ENCODE measurements around the gene PERCC1. TPM values are rescaled to one million over a fixed set of nuclear protein-coding genes. Genes with fewer than 3 reads are reported as not detected.

The PERCC1 gene
- total and polyA plus RNA-seq, 2 donors (not counting 1 experiment from before 2014, with no cell fraction given), result not detected

DNA sequence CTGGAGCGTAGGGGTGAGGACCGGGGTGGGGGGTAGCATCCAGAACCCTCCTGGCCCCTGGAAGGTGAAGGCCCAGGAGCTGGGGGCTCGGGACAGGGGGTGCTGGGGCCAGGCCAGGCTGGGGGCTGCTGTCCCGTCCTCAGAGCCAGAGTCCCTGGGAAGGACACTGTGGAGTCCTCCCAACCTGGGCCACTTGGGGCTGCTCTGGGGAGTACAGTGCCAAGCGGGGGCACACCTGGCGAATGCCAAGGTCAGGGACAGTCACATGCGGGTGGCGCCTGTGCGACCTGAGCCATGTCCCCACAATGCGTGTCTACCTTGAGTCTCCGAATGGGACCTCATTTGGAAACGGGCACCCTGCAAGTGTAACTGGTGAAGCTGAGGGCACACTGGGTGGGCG, 1.2 kb upstream of the PERCC1 start:
- TF ChIP-seq EZH2 (IDR thresholded peaks at IDR 0.05; ENCODE audit: low read length, missing control alignments), result no peak
- TF ChIP-seq, protein P1, sequence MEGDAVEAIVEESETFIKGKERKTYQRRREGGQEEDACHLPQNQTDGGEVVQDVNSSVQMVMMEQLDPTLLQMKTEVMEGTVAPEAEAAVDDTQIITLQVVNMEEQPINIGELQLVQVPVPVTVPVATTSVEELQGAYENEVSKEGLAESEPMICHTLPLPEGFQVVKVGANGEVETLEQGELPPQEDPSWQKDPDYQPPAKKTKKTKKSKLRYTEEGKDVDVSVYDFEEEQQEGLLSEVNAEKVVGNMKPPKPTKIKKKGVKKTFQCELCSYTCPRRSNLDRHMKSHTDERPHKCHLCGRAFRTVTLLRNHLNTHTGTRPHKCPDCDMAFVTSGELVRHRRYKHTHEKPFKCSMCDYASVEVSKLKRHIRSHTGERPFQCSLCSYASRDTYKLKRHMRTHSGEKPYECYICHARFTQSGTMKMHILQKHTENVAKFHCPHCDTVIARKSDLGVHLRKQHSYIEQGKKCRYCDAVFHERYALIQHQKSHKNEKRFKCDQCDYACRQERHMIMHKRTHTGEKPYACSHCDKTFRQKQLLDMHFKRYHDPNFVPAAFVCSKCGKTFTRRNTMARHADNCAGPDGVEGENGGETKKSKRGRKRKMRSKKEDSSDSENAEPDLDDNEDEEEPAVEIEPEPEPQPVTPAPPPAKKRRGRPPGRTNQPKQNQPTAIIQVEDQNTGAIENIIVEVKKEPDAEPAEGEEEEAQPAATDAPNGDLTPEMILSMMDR (conservative IDR thresholded peaks at IDR 0.05 in 1 of 2, IDR thresholded peaks at IDR 0.05 in 1 of 2; ENCODE audit: low read depth in 1 of 2, low read length in 2 of 2), result no peak

DNA sequence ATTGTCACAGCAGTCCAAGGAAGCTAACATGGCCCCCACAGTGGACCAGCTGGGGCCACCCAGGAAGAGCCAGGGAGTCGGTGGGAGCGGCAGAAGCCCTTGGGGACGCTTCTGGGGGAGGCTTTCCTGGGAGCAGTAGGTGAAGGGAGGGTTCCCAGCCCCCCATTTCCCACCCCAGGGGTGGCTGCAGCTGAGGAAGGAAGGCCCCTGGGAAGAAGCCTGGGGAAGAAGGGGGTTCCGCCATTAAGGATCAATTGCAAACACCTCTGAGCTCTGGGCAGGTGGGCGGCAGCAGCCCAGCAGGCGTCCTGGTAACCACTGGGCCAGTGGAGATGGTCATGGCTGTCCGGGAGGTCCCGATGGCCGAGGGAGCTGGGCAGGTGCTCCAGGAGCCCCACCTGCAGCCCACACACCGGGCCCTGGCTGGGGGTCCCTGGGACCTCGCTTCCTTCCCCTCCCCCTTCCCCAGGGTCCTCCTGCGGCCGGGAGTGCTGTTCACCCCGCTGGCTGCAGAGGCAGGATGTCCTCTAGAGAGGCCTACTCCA, 592 bp upstream of the PERCC1 start:
- H3K27me3 ChIP-seq (ENCODE audit: control insufficient read depth, insufficient read depth, low read length), result no peaks in the 10 kb centered on the region
- H3K4me3 ChIP-seq (replicated peaks in 1 of 4; ENCODE audit: control extremely low read depth in 1 of 4, insufficient read depth in 1 of 4, low read depth in 3 of 4, low read length in 4 of 4), result no peak overlapping the region
- H2AFZ ChIP-seq (ENCODE audit: low read length), result no peak overlapping the region
- TF ChIP-seq EZH2 (IDR thresholded peaks at IDR 0.05; ENCODE audit: low read length, missing control alignments), result no peak
- TF ChIP-seq, protein P1 (conservative IDR thresholded peaks at IDR 0.05 in 1 of 2, IDR thresholded peaks at IDR 0.05 in 1 of 2; ENCODE audit: low read depth in 1 of 2, low read length in 2 of 2), result no peak
- H3K4me2 ChIP-seq (ENCODE audit: extremely low read depth, insufficient read depth, low read length), result no peak overlapping the region
- DNase-seq (ENCODE audit: low read depth in 2 of 2), result no peak
- no peaks in the 10 kb centered on the region for H3K4me1 ChIP-seq (ENCODE audit: control insufficient read depth, extremely low read depth, insufficient read depth, low read length)
- H3K27ac ChIP-seq (ENCODE audit: insufficient read depth, low read length), result no peak overlapping the region
- H3K36me3 ChIP-seq (ENCODE audit: control insufficient read depth, insufficient read depth, low read length), result no peaks in the 10 kb centered on the region
- H3K9me3 ChIP-seq (ENCODE audit: control insufficient read depth, insufficient read depth, low read depth, low read length), result no peaks in the 10 kb centered on the region
- H3K79me2 ChIP-seq (ENCODE audit: control insufficient read depth, insufficient read depth, low read length), result no peaks in the 10 kb centered on the region
- no peak overlapping the region for H3K9ac ChIP-seq (ENCODE audit: insufficient read depth, low read length)
- H4K20me1 ChIP-seq (ENCODE audit: control insufficient read depth, extremely low read depth, insufficient read depth, low read length), result no peaks in the 10 kb centered on the region

More for the DNA sequence above, 1.2 kb upstream of the PERCC1 start:
- Histone ChIP-seq H3K79me2 (ENCODE audit: control insufficient read depth, insufficient read depth, low read length) (no peaks in the 10 kb centered on the region), H3K4me3 (replicated peaks in 1 of 4; ENCODE audit: control extremely low read depth in 1 of 4, insufficient read depth in 1 of 4, low read depth in 3 of 4, low read length in 4 of 4) (no peak overlapping the region), H3K9me3 (ENCODE audit: control insufficient read depth, insufficient read depth, low read depth, low read length) (no peaks in the 10 kb centered on the region), H3K36me3 (ENCODE audit: control insufficient read depth, insufficient read depth, low read length) (no peaks in the 10 kb centered on the region), H2AFZ (ENCODE audit: low read length) (no peak overlapping the region), H3K9ac (ENCODE audit: insufficient read depth, low read length) (no peak overlapping the region), H4K20me1 (ENCODE audit: control insufficient read depth, extremely low read depth, insufficient read depth, low read length) (no peaks in the 10 kb centered on the region), H3K4me1 (ENCODE audit: control insufficient read depth, extremely low read depth, insufficient read depth, low read length) (no peaks in the 10 kb centered on the region), H3K4me2 (ENCODE audit: extremely low read depth, insufficient read depth, low read length) (no peak overlapping the region), H3K27ac (ENCODE audit: insufficient read depth, low read length) (no peak overlapping the region), H3K27me3 (ENCODE audit: control insufficient read depth, insufficient read depth, low read length) (no peaks in the 10 kb centered on the region)
- no peak for DNase-seq (ENCODE audit: low read depth in 2 of 2)

DNA sequence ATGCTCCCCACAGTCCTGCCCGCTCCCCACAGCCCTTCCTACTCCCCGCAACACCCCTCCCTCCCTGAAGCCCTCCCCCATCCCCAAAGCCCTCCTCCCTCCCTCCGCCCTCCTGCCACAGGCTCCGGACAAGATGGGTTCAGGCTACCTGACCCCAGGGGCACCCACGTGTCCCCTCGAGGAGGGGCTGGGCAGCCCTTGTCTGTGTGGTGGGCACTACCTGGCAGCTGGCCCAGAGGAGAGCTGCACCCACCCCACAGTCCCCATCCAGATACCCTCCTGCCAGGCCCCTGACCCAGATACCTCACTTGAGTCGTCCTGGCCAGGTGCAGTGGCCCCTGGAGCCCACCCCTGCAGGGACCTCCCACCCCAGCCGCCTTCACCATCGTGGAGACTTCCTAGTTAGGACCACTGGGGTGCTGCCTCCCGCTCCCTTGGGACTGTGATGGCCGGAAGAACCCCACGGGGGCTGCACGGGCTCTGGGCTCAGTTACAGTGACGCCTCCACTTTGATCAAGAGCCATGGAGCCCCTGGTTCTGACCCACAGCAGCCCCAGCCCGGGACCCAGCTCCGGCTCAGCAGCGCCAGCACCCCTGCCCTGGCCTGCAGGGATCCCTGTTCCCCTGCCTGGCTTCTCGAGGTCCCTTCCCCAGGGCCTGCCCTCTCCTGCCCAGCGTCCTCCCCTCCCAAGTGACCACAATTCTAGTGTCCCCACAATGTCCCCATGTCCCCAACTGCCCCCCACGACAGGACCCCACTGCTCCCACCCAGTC, 806 bp downstream of the PERCC1 start:
- Histone ChIP-seq H3K9me3 (ENCODE audit: control insufficient read depth, insufficient read depth, low read depth, low read length) (no peaks in the 10 kb centered on the region), H2AFZ (ENCODE audit: low read length) (no peak overlapping the region), H3K27me3 (ENCODE audit: control insufficient read depth, insufficient read depth, low read length) (no peaks in the 10 kb centered on the region), H3K36me3 (ENCODE audit: control insufficient read depth, insufficient read depth, low read length) (no peaks in the 10 kb centered on the region), H3K4me1 (ENCODE audit: control insufficient read depth, extremely low read depth, insufficient read depth, low read length) (no peaks in the 10 kb centered on the region), H3K4me2 (ENCODE audit: extremely low read depth, insufficient read depth, low read length) (no peak overlapping the region), H3K9ac (ENCODE audit: insufficient read depth, low read length) (no peak overlapping the region), H4K20me1 (ENCODE audit: control insufficient read depth, extremely low read depth, insufficient read depth, low read length) (no peaks in the 10 kb centered on the region), H3K27ac (ENCODE audit: insufficient read depth, low read length) (no peak overlapping the region), H3K4me3 (replicated peaks in 1 of 4; ENCODE audit: control extremely low read depth in 1 of 4, insufficient read depth in 1 of 4, low read depth in 3 of 4, low read length in 4 of 4) (no peak overlapping the region), H3K79me2 (ENCODE audit: control insufficient read depth, insufficient read depth, low read length) (no peaks in the 10 kb centered on the region)
- TF ChIP-seq, protein P1 (conservative IDR thresholded peaks at IDR 0.05 in 1 of 2, IDR thresholded peaks at IDR 0.05 in 1 of 2; ENCODE audit: low read depth in 1 of 2, low read length in 2 of 2), result no peak
- no peak for TF ChIP-seq EZH2 (IDR thresholded peaks at IDR 0.05; ENCODE audit: low read length, missing control alignments)
- DNase-seq (ENCODE audit: low read depth in 2 of 2), result no peak
